GM21447 (cell line): ENCODE measurements around the gene DCAF7.

Source experiments
- ATAC-seq: cut with Tn5 transposase; IDR thresholded peaks from one replicate; pipeline ENCODE4 v1.9.1; 2021; ENCODE audit not compliant: unreplicated experiment

The DCAF7 gene

GRCh38 chr17:63623786-63624530 lies 73.7 kb downstream of the DCAF7 start:
- ATAC-seq: no peak

GRCh38 chr17:63624531-63624880 lies 74.2 kb downstream of the DCAF7 start:
- no peak for ATAC-seq

GRCh38 chr17:63626551-63627180 lies 76.4 kb downstream of the DCAF7 start:
- ATAC-seq: no peak

- ATAC-seq: no peak
Observed at GRCh38 chr17:63629627-63630026, 79.3 kb downstream of the DCAF7 start.

GRCh38 chr17:63631062-63631461 lies 80.8 kb downstream of the DCAF7 start:
- ATAC-seq: no peak

- no peak for ATAC-seq
Observed at GRCh38 chr17:63631626-63632025, 81.3 kb downstream of the DCAF7 start.

GRCh38 chr17:63633742-63634141 lies 83.5 kb downstream of the DCAF7 start:
- no peak for ATAC-seq

GRCh38 chr17:63634163-63634562 lies 83.9 kb downstream of the DCAF7 start:
- ATAC-seq: no peak

GRCh38 chr17:63634816-63635215 lies 84.5 kb downstream of the DCAF7 start:
- no peak for ATAC-seq

GRCh38 chr17:63635290-63635689 lies 85.0 kb downstream of the DCAF7 start:
- no peak for ATAC-seq

GRCh38 chr17:63635787-63636186 lies 85.5 kb downstream of the DCAF7 start:
- ATAC-seq: no peak

- no peak for ATAC-seq
Observed at GRCh38 chr17:63639125-63639524, 88.8 kb downstream of the DCAF7 start.

- no peak for ATAC-seq
Observed at GRCh38 chr17:63640038-63640437, 89.8 kb downstream of the DCAF7 start.

GRCh38 chr17:63641692-63642448 lies 91.6 kb downstream of the DCAF7 start:
- ATAC-seq: no peak
